Keratinocyte (primary cell): Measurements from ENCODE around the gene PHOX2B. TPM values are rescaled to one million over a fixed set of nuclear protein-coding genes. Genes with fewer than 3 reads are reported as not detected.

Source experiments
- DNase-seq: peaks from one replicate; pipeline ENCODE4 v3.0.0-alpha.2; 2011; ENCODE audit warnings: low read depth, missing footprints, low spot score
- FAIRE-seq: peaks from 2 replicates; lab custom pipeline; 2011; peaks lifted over from hg19 to GRCh38; lab: Jason Lieb, UNC
- H2AFZ ChIP-seq: 2 replicates; pipeline ENCODE4 v1.6.0; 2012; ENCODE audit warnings: low read length, control low read depth, inconsistent platforms; ENCODE audit not compliant: control insufficient read depth
- H3K27ac ChIP-seq: 2 replicates; pipeline ENCODE4 v1.5.1; 2011; ENCODE audit warnings: low read length; ENCODE audit not compliant: control insufficient read depth, insufficient read depth
- H3K27me3 ChIP-seq: 3 replicates; pipeline ENCODE4 v1.6.0; 2011; ENCODE audit warnings: low read length; ENCODE audit not compliant: control insufficient read depth, insufficient read depth; ENCODE audit errors: extremely low read depth
- H3K36me3 ChIP-seq, 2 experiments: 2 replicates in 1 of 2; 3 replicates in 1 of 2; pipeline ENCODE4 v1.5.1; 2011; ENCODE audit warnings: low read length in 2 of 2, mild to moderate bottlenecking in 1 of 2; ENCODE audit not compliant: control insufficient read depth in 2 of 2, insufficient read depth in 2 of 2; ENCODE audit errors: extremely low read depth in 1 of 2
- H3K4me1 ChIP-seq: 3 replicates; pipeline ENCODE4 v1.5.1; 2011; ENCODE audit warnings: low read length; ENCODE audit not compliant: control insufficient read depth, insufficient read depth; ENCODE audit errors: extremely low read depth
- H3K4me2 ChIP-seq: 3 replicates; pipeline ENCODE4 v1.6.0; 2011; ENCODE audit warnings: low read depth, low read length; ENCODE audit not compliant: control insufficient read depth, insufficient read depth; ENCODE audit errors: extremely low read depth
- H3K4me3 ChIP-seq, 3 experiments: fragments of 200-600 bp in 1 of 3; sonication (generic) in 1 of 3; 2 replicates in 2 of 3; 3 replicates in 1 of 3; pipeline ENCODE4 v1.5.1; 2011 to 2016; ENCODE audit warnings: low read length in 3 of 3, mild to moderate bottlenecking in 3 of 3, control low read depth in 2 of 3, inconsistent platforms in 1 of 3, low read depth in 1 of 3, mixed read lengths in 1 of 3, mixed run types in 1 of 3, moderate library complexity in 1 of 3; ENCODE audit not compliant: control insufficient read depth in 2 of 3, insufficient read depth in 2 of 3; ENCODE audit errors: extremely low read depth in 1 of 3
- H3K79me2 ChIP-seq: 2 replicates; pipeline ENCODE4 v1.6.0; 2012; ENCODE audit warnings: low read length; ENCODE audit not compliant: control insufficient read depth, insufficient read depth
- H3K9ac ChIP-seq: 3 replicates; pipeline ENCODE4 v1.6.0; 2011; ENCODE audit warnings: low read length; ENCODE audit not compliant: control insufficient read depth, insufficient read depth; ENCODE audit errors: extremely low read depth
- H3K9me1 ChIP-seq: 3 replicates; pipeline ENCODE4 v1.6.0; 2011; ENCODE audit warnings: low read length; ENCODE audit not compliant: control insufficient read depth, insufficient read depth; ENCODE audit errors: extremely low read depth
- H3K9me3 ChIP-seq: 2 replicates; pipeline ENCODE4 v1.5.1; 2012; ENCODE audit warnings: low read depth, low read length; ENCODE audit not compliant: control insufficient read depth
- H4K20me1 ChIP-seq: 3 replicates; pipeline ENCODE4 v1.6.0; 2011; ENCODE audit warnings: low read length; ENCODE audit not compliant: control insufficient read depth, insufficient read depth; ENCODE audit errors: extremely low read depth
- EZH2 ChIP-seq: IDR thresholded peaks from one replicate; pipeline ENCODE4 v1.6.1; 2012; ENCODE audit warnings: inconsistent platforms, mild to moderate bottlenecking, low read length, moderate library complexity
- dilution Hi-C: fragments of 300-500 bp; cut with MboI; formaldehyde crosslinking; loops from one replicate; pipeline ENCODE4 v1.7.0; 2020; ENCODE audit warnings: low sequenced_read_pairs; ENCODE audit not compliant: extremely low pct_ligation_motif_present
- polyA plus RNA-seq, 5 experiments: library from polyadenylated mRNA; depleted of rRNA in 3 of 5; stranded (reverse) in 3 of 5; stranded (forward) in 1 of 5; unstranded in 1 of 5; fragments of >200 nt; gene quantifications; 1 replicate in 1 of 5; 2 replicates in 3 of 5; 3 replicates in 1 of 5; pipeline versions ENCODE4 v1.2.1 to v1.2.3, GENCODE V29; 2011 to 2012; ENCODE audit warnings: missing spikeins in 2 of 5, low read depth in 1 of 5, low replicate concordance in 1 of 5
- TF ChIP-seq, protein P1 (sequence below), 3 experiments: IDR thresholded peaks in 1 of 3; conservative IDR thresholded peaks in 1 of 3; optimal IDR thresholded peaks in 1 of 3; 2 replicates in 2 of 3; 3 replicates in 1 of 3; pipeline versions ENCODE3 to v1.5.1; 2011; ENCODE audit warnings: low read length in 3 of 3, mild to moderate bottlenecking in 3 of 3, moderate library complexity in 2 of 3, control low read depth in 1 of 3, inconsistent platforms in 1 of 3; ENCODE audit not compliant: insufficient read depth in 2 of 3; ENCODE audit errors: extremely low read depth in 1 of 3

The PHOX2B gene
- polyA plus RNA-seq, 1 donor (not counting 4 experiments of a cell fraction or from before 2014, with no cell fraction given), result not detected

- no peak for FAIRE-seq
Measured at GRCh38 chr4:41731569-41732126, 16.9 kb downstream of the PHOX2B start.

DNA sequence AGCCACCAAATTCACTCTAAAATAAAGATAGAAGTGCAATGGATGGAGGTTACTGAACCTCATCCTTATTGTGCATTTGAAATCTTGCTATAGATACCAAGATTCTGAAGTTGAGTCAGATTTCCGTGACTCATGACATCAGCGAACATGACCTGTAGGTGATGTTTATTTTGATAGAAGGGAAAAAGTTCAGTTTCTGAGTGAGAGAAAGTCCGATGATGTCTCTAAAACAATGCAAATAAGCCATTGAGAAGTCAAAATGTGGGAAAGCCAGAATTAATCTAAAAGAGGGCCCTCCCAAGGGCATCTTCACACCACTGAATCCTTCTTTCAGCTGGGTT lies 20.0 kb downstream of the PHOX2B start:
- Histone ChIP-seq H3K79me2 (no peaks in the 10 kb centered on the region), H3K4me2 (no peak overlapping the region), H3K4me1 (no peaks in the 10 kb centered on the region), H3K9me1 (no peaks in the 10 kb centered on the region), H3K9me3 (no peaks in the 10 kb centered on the region), H3K36me3 (no peaks in the 10 kb centered on the region), H3K9ac (no peak overlapping the region), H3K4me3 (no peak overlapping the region), H4K20me1 (no peaks in the 10 kb centered on the region), H2AFZ (no peak overlapping the region), H3K27ac (no peak overlapping the region), H3K27me3 (peaks cover 10% of the 10 kb centered on the region)
- DNase-seq, result no peak
- TF ChIP-seq, protein P1, sequence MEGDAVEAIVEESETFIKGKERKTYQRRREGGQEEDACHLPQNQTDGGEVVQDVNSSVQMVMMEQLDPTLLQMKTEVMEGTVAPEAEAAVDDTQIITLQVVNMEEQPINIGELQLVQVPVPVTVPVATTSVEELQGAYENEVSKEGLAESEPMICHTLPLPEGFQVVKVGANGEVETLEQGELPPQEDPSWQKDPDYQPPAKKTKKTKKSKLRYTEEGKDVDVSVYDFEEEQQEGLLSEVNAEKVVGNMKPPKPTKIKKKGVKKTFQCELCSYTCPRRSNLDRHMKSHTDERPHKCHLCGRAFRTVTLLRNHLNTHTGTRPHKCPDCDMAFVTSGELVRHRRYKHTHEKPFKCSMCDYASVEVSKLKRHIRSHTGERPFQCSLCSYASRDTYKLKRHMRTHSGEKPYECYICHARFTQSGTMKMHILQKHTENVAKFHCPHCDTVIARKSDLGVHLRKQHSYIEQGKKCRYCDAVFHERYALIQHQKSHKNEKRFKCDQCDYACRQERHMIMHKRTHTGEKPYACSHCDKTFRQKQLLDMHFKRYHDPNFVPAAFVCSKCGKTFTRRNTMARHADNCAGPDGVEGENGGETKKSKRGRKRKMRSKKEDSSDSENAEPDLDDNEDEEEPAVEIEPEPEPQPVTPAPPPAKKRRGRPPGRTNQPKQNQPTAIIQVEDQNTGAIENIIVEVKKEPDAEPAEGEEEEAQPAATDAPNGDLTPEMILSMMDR (optimal IDR thresholded peaks at IDR 0.05 in 1 of 3, IDR thresholded peaks at IDR 0.05 in 1 of 3, conservative IDR thresholded peaks at IDR 0.05 in 1 of 3; ENCODE audit: extremely low read depth in 1 of 3, insufficient read depth in 2 of 3, low read length in 3 of 3), result no peak
- no peak for TF ChIP-seq EZH2
- no peak for FAIRE-seq
- dilution Hi-C loops, result no loop called here

More at GRCh38 chr4:41731569-41732126, 16.9 kb downstream of the PHOX2B start:
- Histone ChIP-seq H3K36me3 (no peaks in the 10 kb centered on the region), H3K79me2 (no peaks in the 10 kb centered on the region), H3K27ac (no peak overlapping the region), H2AFZ (no peak overlapping the region), H3K9me1 (no peaks in the 10 kb centered on the region), H4K20me1 (no peaks in the 10 kb centered on the region), H3K4me2 (no peak overlapping the region), H3K9ac (no peak overlapping the region), H3K9me3 (no peaks in the 10 kb centered on the region), H3K4me3 (no peak overlapping the region), H3K4me1 (no peaks in the 10 kb centered on the region), H3K27me3 (peaks cover 7% of the 10 kb centered on the region)
- DNase-seq, result no peak
- TF ChIP-seq, protein P1 (optimal IDR thresholded peaks at IDR 0.05 in 1 of 3, IDR thresholded peaks at IDR 0.05 in 1 of 3, conservative IDR thresholded peaks at IDR 0.05 in 1 of 3; ENCODE audit: extremely low read depth in 1 of 3, insufficient read depth in 2 of 3, low read length in 3 of 3), result no peak
- no peak for TF ChIP-seq EZH2
- dilution Hi-C loops, result no loop called here
